Mesendoderm (in vitro differentiated cells): ENCODE results near the gene ABCA5.
A peak's percentile ranks its signal among the peaks of the same experiment; 100 is the strongest.

Experiments used
- DNase-seq: peaks from one replicate; pipeline ENCODE4 v3.0.0; 2013
- H2AK5ac ChIP-seq: 2 replicates; pipeline ENCODE4 v1.6.1; 2013; ENCODE audit warnings: low read length, inconsistent platforms
- H2BK120ac ChIP-seq: 2 replicates; pipeline ENCODE4 v1.6.1; 2013; ENCODE audit warnings: low read depth, mild to moderate bottlenecking, low read length, moderate library complexity, mixed read lengths
- H2BK15ac ChIP-seq: replicated peaks from 2 replicates; pipeline ENCODE4 v1.6.1; 2013; ENCODE audit warnings: low read depth, mild to moderate bottlenecking, moderate library complexity
- H2BK5ac ChIP-seq: 2 replicates; pipeline ENCODE4 v1.6.1; 2013; ENCODE audit warnings: low read length, inconsistent platforms
- H3K18ac ChIP-seq: 2 replicates; pipeline ENCODE4 v1.6.1; 2013; ENCODE audit warnings: mild to moderate bottlenecking, low read length, mixed read lengths
- H3K23ac ChIP-seq: one replicate; pipeline ENCODE4 v1.6.1; 2013; ENCODE audit warnings: low read length
- H3K27ac ChIP-seq: 2 replicates; pipeline ENCODE4 v1.5.1; 2013; ENCODE audit warnings: low read depth, mild to moderate bottlenecking, inconsistent platforms, low read length, moderate library complexity
- H3K27me3 ChIP-seq: 2 replicates; pipeline ENCODE4 v1.6.1; 2013; ENCODE audit warnings: low read length, control low read depth, mild to moderate bottlenecking, inconsistent platforms; ENCODE audit not compliant: insufficient read depth, poor library complexity
- H3K36me3 ChIP-seq: 2 replicates; pipeline ENCODE4 v1.6.1; 2013; ENCODE audit warnings: low read length, inconsistent platforms; ENCODE audit not compliant: control insufficient read depth, insufficient read depth
- H3K4ac ChIP-seq: one replicate; pipeline ENCODE4 v1.6.1; 2013; ENCODE audit warnings: low read depth, mild to moderate bottlenecking, low read length, moderate library complexity
- H3K4me1 ChIP-seq: 2 replicates; pipeline ENCODE4 v1.6.1; 2013; ENCODE audit warnings: low read depth, low read length, inconsistent platforms; ENCODE audit not compliant: control insufficient read depth
- H3K4me2 ChIP-seq: 2 replicates; pipeline ENCODE4 v1.6.1; 2013; ENCODE audit warnings: low read length
- H3K4me3 ChIP-seq: 2 replicates; pipeline ENCODE4 v1.5.1; 2013; ENCODE audit warnings: mild to moderate bottlenecking, low read length
- H3K56ac ChIP-seq: one replicate; pipeline ENCODE4 v1.6.1; 2013; ENCODE audit warnings: low read length
- H3K79me1 ChIP-seq: 2 replicates; pipeline ENCODE4 v1.6.1; 2013; ENCODE audit warnings: low read length, inconsistent platforms
- H3K79me2 ChIP-seq: 2 replicates; pipeline ENCODE4 v1.6.1; 2013; ENCODE audit warnings: mild to moderate bottlenecking, low read length; ENCODE audit not compliant: control insufficient read depth, insufficient read depth
- H3K9ac ChIP-seq: 2 replicates; pipeline ENCODE4 v1.6.1; 2013; ENCODE audit warnings: low read length, inconsistent platforms
- H4K5ac ChIP-seq: one replicate; pipeline ENCODE4 v1.6.1; 2013; ENCODE audit warnings: low read length
- H4K8ac ChIP-seq: one replicate; pipeline ENCODE4 v1.6.1; 2013; ENCODE audit warnings: low read depth, mild to moderate bottlenecking, control low read depth, low read length, moderate library complexity
- WGBS: extraction: QIAGEN DNeasy Blood & Tissue Kit; methylation state at CpG from one replicate; pipeline ENCODE4 v1.1.7; 2013; ENCODE audit warnings: low lambda C conversion rate, missing lambda C conversion rate; ENCODE audit not compliant: insufficient coverage; ENCODE audit errors: extremely low coverage; 5-methylcytosine and 5-hydroxymethylcytosine counted together

Gene ABCA5

DNA sequence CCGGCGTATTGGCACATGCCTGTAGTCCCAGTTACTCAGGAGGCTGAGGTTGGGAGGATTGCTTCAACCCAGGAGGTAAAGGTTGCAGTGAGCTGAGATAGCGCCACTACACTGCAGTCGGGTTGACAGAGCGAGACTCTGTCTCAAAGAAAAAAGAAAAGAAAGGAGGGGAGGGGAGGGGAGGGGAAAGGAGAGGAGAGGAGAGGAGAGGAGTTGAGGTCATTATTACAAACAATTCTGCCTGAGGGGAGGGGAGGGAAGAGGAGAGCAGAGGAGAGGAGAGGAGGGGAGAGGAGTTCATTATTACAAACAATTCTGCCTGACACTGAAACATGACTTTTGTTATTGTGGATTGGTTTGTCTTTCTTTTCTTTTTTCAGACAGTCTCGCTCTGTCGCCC lies 19.8 kb upstream of the ABCA5 start:
- no peak overlapping the region for H3K18ac ChIP-seq
- no peak overlapping the region for H3K4me3 ChIP-seq
- H3K4me1 ChIP-seq = no peaks in the 10 kb centered on the region
- H3K23ac ChIP-seq = no peak overlapping the region
- H3K27ac ChIP-seq = no peak overlapping the region
- H3K56ac ChIP-seq = no peak overlapping the region
- no peaks in the 10 kb centered on the region for H3K79me2 ChIP-seq
- H3K79me1 ChIP-seq = no peaks in the 10 kb centered on the region
- H2BK5ac ChIP-seq = no peak overlapping the region
- H4K5ac ChIP-seq = no peak overlapping the region
- H3K4ac ChIP-seq = no peak overlapping the region
- no peak overlapping the region for H3K4me2 ChIP-seq
- WGBS = no CpG with 5 or more reads among the region's 7 CpGs
- H2BK15ac ChIP-seq = no peak overlapping the region
- no peaks in the 10 kb centered on the region for H3K36me3 ChIP-seq
- DNase-seq = peak; percentile 23
- H2BK120ac ChIP-seq = no peak overlapping the region
- H3K27me3 ChIP-seq = no peaks in the 10 kb centered on the region
- H3K9ac ChIP-seq = no peak overlapping the region
- no peak overlapping the region for H2AK5ac ChIP-seq
- H4K8ac ChIP-seq = no peak overlapping the region

DNA sequence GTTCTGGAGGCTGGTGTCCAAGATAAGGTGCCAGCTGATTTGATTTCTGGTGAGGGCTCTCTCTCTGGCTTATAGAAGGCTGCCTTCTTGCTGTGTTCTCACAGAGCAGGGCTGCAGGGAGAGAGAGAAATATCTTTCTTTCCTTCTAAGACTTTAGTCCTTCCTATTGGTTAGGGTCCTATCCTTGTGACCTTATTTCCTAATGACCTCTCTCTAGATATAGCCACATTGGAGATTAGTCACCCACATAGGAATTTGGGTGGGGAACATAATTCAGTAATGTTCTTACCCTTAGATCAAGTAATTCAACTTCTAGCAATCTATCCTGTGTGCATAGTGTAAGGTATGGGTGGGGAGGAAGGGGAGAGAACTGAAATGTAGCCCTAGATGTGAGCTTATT lies 18.0 kb upstream of the ABCA5 start:
- Histone ChIP-seq H2BK15ac (no peak overlapping the region), H3K9ac (no peak overlapping the region), H2BK120ac (no peak overlapping the region), H3K18ac (no peak overlapping the region), H2AK5ac (no peak overlapping the region), H3K36me3 (no peaks in the 10 kb centered on the region), H4K8ac (no peak overlapping the region), H3K4me3 (no peak overlapping the region), H3K4me2 (no peak overlapping the region), H3K4ac (no peak overlapping the region), H4K5ac (no peak overlapping the region), H2BK5ac (no peak overlapping the region), H3K56ac (no peak overlapping the region), H3K79me1 (no peaks in the 10 kb centered on the region), H3K27me3 (no peaks in the 10 kb centered on the region), H3K27ac (no peak overlapping the region), H3K4me1 (no peaks in the 10 kb centered on the region), H3K79me2 (no peaks in the 10 kb centered on the region), H3K23ac (no peak overlapping the region)
- DNase-seq = peak; percentile 40

DNA sequence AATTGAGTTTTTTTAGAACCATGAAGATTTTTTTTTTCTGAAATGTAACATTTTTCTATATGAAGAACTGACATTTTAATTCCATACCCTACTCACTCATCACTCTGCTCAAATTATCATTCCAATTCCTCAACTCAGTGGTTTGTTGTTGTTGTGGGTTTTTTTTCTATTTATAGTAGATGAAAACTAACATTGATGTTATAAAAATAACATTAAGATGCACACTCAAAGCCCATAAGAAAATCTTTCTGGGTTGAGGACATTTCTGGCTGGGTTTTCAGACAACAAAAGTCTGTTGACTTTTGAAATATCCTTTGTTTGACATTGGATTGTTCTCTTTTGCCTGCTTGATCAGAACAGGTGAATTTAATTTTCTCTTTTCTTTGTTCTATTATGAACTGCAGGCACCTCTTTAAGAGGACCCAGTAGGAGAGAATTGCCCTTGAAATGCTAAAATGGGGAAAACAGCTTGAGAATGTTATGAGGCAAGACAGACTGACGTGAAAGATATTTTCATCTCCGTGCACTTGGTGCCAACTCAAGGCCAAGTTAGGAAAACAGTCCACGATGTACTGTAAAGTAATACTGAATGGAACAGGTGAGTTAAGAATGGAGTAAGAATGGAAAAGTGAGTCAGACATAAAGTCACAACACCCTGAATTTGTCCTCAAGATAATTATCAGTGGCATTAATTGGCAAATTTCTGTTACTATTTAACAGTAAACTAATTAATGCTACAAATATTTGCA lies 16.1 kb upstream of the ABCA5 start:
- Histone ChIP-seq H3K4me1 (no peaks in the 10 kb centered on the region), H2BK5ac (no peak overlapping the region), H3K79me1 (no peaks in the 10 kb centered on the region), H3K4me2 (no peak overlapping the region), H3K56ac (no peak overlapping the region), H4K8ac (no peak overlapping the region), H3K79me2 (no peaks in the 10 kb centered on the region), H3K4ac (no peak overlapping the region), H3K23ac (no peak overlapping the region), H3K18ac (no peak overlapping the region), H3K4me3 (no peak overlapping the region), H3K9ac (no peak overlapping the region), H4K5ac (no peak overlapping the region), H2AK5ac (no peak overlapping the region), H3K27ac (no peak overlapping the region), H2BK120ac (no peak overlapping the region), H3K27me3 (no peaks in the 10 kb centered on the region), H2BK15ac (no peak overlapping the region), H3K36me3 (no peaks in the 10 kb centered on the region)
- whole genome bisulfite sequencing = no CpG with 5 or more reads among the region's 3 CpGs
- no peak for DNase-seq

DNA sequence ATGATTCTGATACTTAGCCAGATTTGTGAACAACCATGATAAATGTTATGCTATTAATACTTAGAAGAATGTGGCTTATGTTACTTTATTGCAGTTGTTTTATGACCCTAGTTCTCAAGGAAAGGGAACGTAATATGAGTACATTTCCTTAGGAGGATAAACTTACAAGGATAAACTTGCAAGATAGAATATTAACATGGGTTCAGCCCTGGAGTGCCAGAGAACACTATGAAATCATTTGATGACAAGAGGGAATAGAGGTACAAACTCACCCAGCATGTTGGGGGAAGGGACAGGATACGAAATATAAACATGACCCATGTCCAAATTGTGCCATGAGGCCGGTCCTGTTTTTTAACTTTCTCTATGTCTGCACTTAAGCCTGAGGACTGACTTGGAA lies 13.0 kb upstream of the ABCA5 start:
- WGBS = no CpG with 5 or more reads among the region's 3 CpGs
- no peak for DNase-seq
- no peaks in the 10 kb centered on the region for H3K79me1 ChIP-seq

DNA sequence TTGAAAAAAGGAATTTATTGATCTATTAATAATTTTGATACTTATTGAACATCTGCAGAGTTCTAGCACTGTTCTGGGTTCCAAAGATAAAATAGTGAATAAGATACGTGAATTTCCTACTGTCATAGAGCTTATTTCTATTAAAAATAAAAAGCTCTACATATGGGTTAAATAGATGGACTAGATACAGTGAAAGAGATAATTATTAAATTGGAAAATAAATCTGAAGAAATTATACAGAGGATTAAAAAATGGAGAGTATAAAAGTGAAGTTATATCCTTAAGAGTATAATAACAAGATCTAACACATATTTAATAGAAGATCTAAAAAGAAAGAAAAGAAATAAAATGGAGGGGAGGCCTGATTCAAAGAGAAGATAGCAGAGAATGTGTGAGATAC lies 10.1 kb upstream of the ABCA5 start:
- no peaks in the 10 kb centered on the region for H3K79me2 ChIP-seq
- no peaks in the 10 kb centered on the region for H3K4me1 ChIP-seq
- no peak for DNase-seq
- H3K18ac ChIP-seq = no peak overlapping the region
- H3K56ac ChIP-seq = no peak overlapping the region
- no peak overlapping the region for H3K23ac ChIP-seq
- H3K79me1 ChIP-seq = no peaks in the 10 kb centered on the region
- no peak overlapping the region for H2AK5ac ChIP-seq
- no peak overlapping the region for H2BK15ac ChIP-seq
- no CpG with 5 or more reads among the region's 1 CpG for WGBS
- H2BK120ac ChIP-seq = no peak overlapping the region
- no peak overlapping the region for H3K4me3 ChIP-seq
- no peak overlapping the region for H4K5ac ChIP-seq
- H3K4me2 ChIP-seq = no peak overlapping the region
- H2BK5ac ChIP-seq = no peak overlapping the region
- H3K27ac ChIP-seq = no peak overlapping the region
- H4K8ac ChIP-seq = no peak overlapping the region
- H3K27me3 ChIP-seq = no peaks in the 10 kb centered on the region
- no peaks in the 10 kb centered on the region for H3K36me3 ChIP-seq
- no peak overlapping the region for H3K4ac ChIP-seq
- no peak overlapping the region for H3K9ac ChIP-seq

More for the DNA sequence above, 13.0 kb upstream of the ABCA5 start:
- no peak overlapping the region for H3K4me2 ChIP-seq
- H3K9ac ChIP-seq = no peak overlapping the region
- no peak overlapping the region for H2BK120ac ChIP-seq
- H4K5ac ChIP-seq = no peak overlapping the region
- H3K56ac ChIP-seq = no peak overlapping the region
- H3K23ac ChIP-seq = no peak overlapping the region
- H2BK5ac ChIP-seq = no peak overlapping the region
- H3K4ac ChIP-seq = no peak overlapping the region
- no peak overlapping the region for H3K18ac ChIP-seq
- no peak overlapping the region for H3K27ac ChIP-seq
- no peak overlapping the region for H3K4me3 ChIP-seq
- no peaks in the 10 kb centered on the region for H3K4me1 ChIP-seq
- no peaks in the 10 kb centered on the region for H3K36me3 ChIP-seq
- no peak overlapping the region for H2AK5ac ChIP-seq
- H2BK15ac ChIP-seq = no peak overlapping the region
- no peaks in the 10 kb centered on the region for H3K79me2 ChIP-seq
- no peak overlapping the region for H4K8ac ChIP-seq
- no peaks in the 10 kb centered on the region for H3K27me3 ChIP-seq

DNA sequence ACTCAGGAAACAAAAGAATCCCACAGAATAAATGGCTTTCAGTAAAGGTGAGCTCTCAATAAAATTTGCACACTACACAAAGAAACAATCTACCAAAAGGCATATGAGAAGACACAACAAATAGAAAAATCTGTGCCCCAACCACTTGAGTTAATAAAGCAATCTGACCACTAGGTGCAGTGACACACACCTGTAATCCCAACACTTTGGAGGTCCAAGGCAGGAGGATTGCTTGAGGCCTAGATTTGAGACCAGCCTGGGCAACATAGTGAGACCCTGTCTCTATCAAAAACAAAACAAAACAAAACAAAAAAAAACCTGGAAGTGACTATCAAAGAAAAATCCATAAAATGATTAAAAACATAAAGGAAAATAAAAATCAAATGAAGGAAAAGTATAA lies 9.6 kb upstream of the ABCA5 start:
- no peak overlapping the region for H2BK120ac ChIP-seq
- H3K27ac ChIP-seq = no peak overlapping the region
- no peaks in the 10 kb centered on the region for H3K36me3 ChIP-seq
- H3K27me3 ChIP-seq = no peaks in the 10 kb centered on the region
- no peak overlapping the region for H3K4me2 ChIP-seq
- no peak overlapping the region for H3K56ac ChIP-seq
- H2BK5ac ChIP-seq = no peak overlapping the region
- no peak overlapping the region for H3K4ac ChIP-seq
- no peak for DNase-seq
- H2BK15ac ChIP-seq = no peak overlapping the region
- H3K23ac ChIP-seq = no peak overlapping the region
- H3K79me1 ChIP-seq = no peaks in the 10 kb centered on the region
- no peak overlapping the region for H3K4me3 ChIP-seq
- no peak overlapping the region for H2AK5ac ChIP-seq
- H4K8ac ChIP-seq = no peak overlapping the region
- no peaks in the 10 kb centered on the region for H3K79me2 ChIP-seq
- no peak overlapping the region for H3K9ac ChIP-seq
- H3K4me1 ChIP-seq = no peaks in the 10 kb centered on the region
- no peak overlapping the region for H3K18ac ChIP-seq
- no peak overlapping the region for H4K5ac ChIP-seq
